ENCODE data around the gene CCL17. TPM values are rescaled to one million over a fixed set of nuclear protein-coding genes. Genes with fewer than 3 reads are reported as not detected.

The CCL17 gene
- total and polyA plus RNA-seq, 10 of the 15 experiments (the other 5 are each of a cell fraction or from before 2014, with no cell fraction given): 1.2 to 84.9 (median 34.2) TPM

DNA sequence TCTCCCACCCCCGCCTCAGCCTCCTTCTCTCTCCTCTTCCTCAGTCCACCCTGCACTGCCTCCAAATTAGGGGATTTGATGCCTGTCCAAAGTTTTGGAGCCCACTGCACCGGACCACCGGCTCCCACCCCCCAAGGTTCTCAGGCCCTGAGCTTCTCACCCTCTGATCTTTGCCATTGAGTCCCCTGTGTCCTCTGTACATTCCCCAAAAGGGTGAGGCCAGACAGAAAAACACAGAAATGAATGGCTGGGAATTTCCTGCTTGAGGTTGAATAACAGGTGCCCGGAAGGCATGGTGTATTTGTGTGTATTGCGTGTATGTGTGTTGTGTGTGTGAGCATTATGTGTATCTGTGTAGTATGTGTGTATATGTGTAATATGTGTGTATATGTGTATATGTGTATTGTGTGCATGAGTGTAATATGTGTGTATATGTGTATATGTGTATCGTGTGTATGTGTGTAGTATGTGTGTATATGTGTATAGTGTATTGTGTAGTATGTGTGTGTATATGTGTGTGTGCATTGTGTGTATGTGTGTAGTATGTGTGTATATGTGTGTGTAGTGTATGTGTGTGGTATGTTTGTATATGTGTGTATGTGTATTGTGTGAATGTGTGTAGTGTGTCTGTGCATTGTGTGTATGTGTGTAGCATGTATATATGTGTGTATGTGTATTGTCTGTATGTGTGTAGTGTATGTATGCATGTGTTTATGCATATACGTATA is 16.0 kb upstream of the CCL17 start (continued):
- no peak for TF ChIP-seq RBBP5 (conservative IDR thresholded peaks at IDR 0.05)
- peak; percentile 85; the same call in 1 of the 2 replicates for TF ChIP-seq ZBED1 (IDR thresholded peaks at IDR 0.05; ENCODE audit: borderline replicate concordance)
- peak; percentile 93 for TF ChIP-seq NBN (IDR thresholded peaks at IDR 0.05)
- TF ChIP-seq MEF2B (IDR thresholded peaks at IDR 0.05; ENCODE audit: partially characterized antibody, poor library complexity, severe bottlenecking): peak; percentile 98
- TF ChIP-seq RELA (IDR thresholded peaks at IDR 0.05; ENCODE audit: borderline replicate concordance, partially characterized antibody): peak; percentile 98
- TF ChIP-seq SIN3A (IDR thresholded peaks at IDR 0.05; ENCODE audit: low read depth, low read length): no peak
- TF ChIP-seq MTA3 (IDR thresholded peaks at IDR 0.05; ENCODE audit: borderline replicate concordance, low read length): peak; percentile 71; the same call in 1 of the 2 replicates
- TF ChIP-seq MEF2A (IDR thresholded peaks at IDR 0.05; ENCODE audit: insufficient read depth, low read depth, low read length): peak; percentile 63; the same call in 1 of the 2 replicates
- TF ChIP-seq, protein P1, sequence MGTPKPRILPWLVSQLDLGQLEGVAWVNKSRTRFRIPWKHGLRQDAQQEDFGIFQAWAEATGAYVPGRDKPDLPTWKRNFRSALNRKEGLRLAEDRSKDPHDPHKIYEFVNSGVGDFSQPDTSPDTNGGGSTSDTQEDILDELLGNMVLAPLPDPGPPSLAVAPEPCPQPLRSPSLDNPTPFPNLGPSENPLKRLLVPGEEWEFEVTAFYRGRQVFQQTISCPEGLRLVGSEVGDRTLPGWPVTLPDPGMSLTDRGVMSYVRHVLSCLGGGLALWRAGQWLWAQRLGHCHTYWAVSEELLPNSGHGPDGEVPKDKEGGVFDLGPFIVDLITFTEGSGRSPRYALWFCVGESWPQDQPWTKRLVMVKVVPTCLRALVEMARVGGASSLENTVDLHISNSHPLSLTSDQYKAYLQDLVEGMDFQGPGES (IDR thresholded peaks at IDR 0.05): no peak
- peak; percentile 71; the same call in 1 of the 3 replicates for TF ChIP-seq POU2F2 (IDR thresholded peaks at IDR 0.05; ENCODE audit: borderline replicate concordance, low read depth, low read length)
- no peak for TF ChIP-seq SPI1 (IDR thresholded peaks at IDR 0.05; ENCODE audit: borderline replicate concordance, insufficient read depth, low read depth, low read length)
- peak; percentile 93 for TF ChIP-seq EED (IDR thresholded peaks at IDR 0.05; ENCODE audit: low read depth)
- peak in 1 of 2 experiments; percentile 81; a peak in 2 of 4 replicates for TF ChIP-seq ETV6 (conservative IDR thresholded peaks at IDR 0.05 in 1 of 2, IDR thresholded peaks at IDR 0.05 in 1 of 2; ENCODE audit: borderline replicate concordance in 1 of 2, low read depth in 1 of 2)
- peak; percentile 91 for TF ChIP-seq GATAD2B (conservative IDR thresholded peaks at IDR 0.05; ENCODE audit: low read depth)
- no peak; the same call in 1 of the 2 replicates for TF ChIP-seq ZNF207 (IDR thresholded peaks at IDR 0.05; ENCODE audit: borderline replicate concordance)
- TF ChIP-seq FOXK2 (IDR thresholded peaks at IDR 0.05): peak; percentile 41; the same call in 1 of the 2 replicates
- peak; percentile 74 to 79 for TF ChIP-seq IKZF2 (IDR thresholded peaks at IDR 0.05)
- TF ChIP-seq, protein P2, sequence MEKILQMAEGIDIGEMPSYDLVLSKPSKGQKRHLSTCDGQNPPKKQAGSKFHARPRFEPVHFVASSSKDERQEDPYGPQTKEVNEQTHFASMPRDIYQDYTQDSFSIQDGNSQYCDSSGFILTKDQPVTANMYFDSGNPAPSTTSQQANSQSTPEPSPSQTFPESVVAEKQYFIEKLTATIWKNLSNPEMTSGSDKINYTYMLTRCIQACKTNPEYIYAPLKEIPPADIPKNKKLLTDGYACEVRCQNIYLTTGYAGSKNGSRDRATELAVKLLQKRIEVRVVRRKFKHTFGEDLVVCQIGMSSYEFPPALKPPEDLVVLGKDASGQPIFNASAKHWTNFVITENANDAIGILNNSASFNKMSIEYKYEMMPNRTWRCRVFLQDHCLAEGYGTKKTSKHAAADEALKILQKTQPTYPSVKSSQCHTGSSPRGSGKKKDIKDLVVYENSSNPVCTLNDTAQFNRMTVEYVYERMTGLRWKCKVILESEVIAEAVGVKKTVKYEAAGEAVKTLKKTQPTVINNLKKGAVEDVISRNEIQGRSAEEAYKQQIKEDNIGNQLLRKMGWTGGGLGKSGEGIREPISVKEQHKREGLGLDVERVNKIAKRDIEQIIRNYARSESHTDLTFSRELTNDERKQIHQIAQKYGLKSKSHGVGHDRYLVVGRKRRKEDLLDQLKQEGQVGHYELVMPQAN (conservative IDR thresholded peaks at IDR 0.05): no peak
- peak; percentile 59; the same call in 1 of the 2 replicates for TF ChIP-seq ZNF217 (IDR thresholded peaks at IDR 0.05)
- peak; percentile 29 to 42; a peak in 2 of 4 replicates for TF ChIP-seq BHLHE40 (IDR thresholded peaks at IDR 0.05; ENCODE audit: borderline replicate concordance in 1 of 2, low read depth in 2 of 2, low read length in 1 of 2)
- TF ChIP-seq, protein P3, sequence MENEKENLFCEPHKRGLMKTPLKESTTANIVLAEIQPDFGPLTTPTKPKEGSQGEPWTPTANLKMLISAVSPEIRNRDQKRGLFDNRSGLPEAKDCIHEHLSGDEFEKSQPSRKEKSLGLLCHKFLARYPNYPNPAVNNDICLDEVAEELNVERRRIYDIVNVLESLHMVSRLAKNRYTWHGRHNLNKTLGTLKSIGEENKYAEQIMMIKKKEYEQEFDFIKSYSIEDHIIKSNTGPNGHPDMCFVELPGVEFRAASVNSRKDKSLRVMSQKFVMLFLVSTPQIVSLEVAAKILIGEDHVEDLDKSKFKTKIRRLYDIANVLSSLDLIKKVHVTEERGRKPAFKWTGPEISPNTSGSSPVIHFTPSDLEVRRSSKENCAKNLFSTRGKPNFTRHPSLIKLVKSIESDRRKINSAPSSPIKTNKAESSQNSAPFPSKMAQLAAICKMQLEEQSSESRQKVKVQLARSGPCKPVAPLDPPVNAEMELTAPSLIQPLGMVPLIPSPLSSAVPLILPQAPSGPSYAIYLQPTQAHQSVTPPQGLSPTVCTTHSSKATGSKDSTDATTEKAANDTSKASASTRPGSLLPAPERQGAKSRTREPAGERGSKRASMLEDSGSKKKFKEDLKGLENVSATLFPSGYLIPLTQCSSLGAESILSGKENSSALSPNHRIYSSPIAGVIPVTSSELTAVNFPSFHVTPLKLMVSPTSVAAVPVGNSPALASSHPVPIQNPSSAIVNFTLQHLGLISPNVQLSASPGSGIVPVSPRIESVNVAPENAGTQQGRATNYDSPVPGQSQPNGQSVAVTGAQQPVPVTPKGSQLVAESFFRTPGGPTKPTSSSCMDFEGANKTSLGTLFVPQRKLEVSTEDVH (IDR thresholded peaks at IDR 0.05; ENCODE audit: low read depth, partially characterized antibody): no peak
- TF ChIP-seq PAX5 (IDR thresholded peaks at IDR 0.05; ENCODE audit: borderline replicate concordance, low read depth, low read length): peak; percentile 67; the same call in 1 of the 2 replicates
- peak; percentile 92 for TF ChIP-seq CREM (IDR thresholded peaks at IDR 0.05; ENCODE audit: low read depth)
